ENCODE measurements around the gene CAMK2D. TPM values are rescaled to one million over a fixed set of nuclear protein-coding genes. Genes with fewer than 3 reads are reported as not detected.

Gene CAMK2D
- total RNA-seq, 1 experiment from 2014 or later, result 22.1 TPM

GRCh38 chr4:113784497-113785250 lies 23.1 kb upstream of the CAMK2D start:
- Mint-ChIP-seq H3K27me3 (ENCODE audit: unreplicated experiment) (no peaks in the 10 kb centered on the region), H3K36me3 (ENCODE audit: insufficient read depth, unreplicated experiment) (no peaks in the 10 kb centered on the region), H3K27ac (ENCODE audit: unreplicated experiment) (no peak overlapping the region), H3K4me1 (ENCODE audit: low read depth, unreplicated experiment) (peaks cover 23% of the 10 kb centered on the region), H3K4me3 (ENCODE audit: low read depth, unreplicated experiment) (no peak overlapping the region), H3K9me3 (ENCODE audit: low read depth, unreplicated experiment) (peaks cover 5% of the 10 kb centered on the region)
- BruUV-seq (replicated peaks), result no TSS peak
- no peak for TF ChIP-seq CTCF (IDR thresholded peaks at IDR 0.05; ENCODE audit: unreplicated experiment)
- no peak for DNase-seq
- intact Hi-C loops (cut with micrococcal nuclease; ENCODE audit: unreplicated experiment), result loop anchor here (5.0 kb wide), 2 partner anchors 108 to 598 kb away; no protein-coding TSS in a partner anchor
- CTCF ChIA-PET, result interaction anchor here (1.0 kb wide), 2 partner anchors 9 to 16 kb away, joined by 3 read pairs; no protein-coding TSS in a partner anchor

GRCh38 chr4:113783701-113784100 lies 22.2 kb upstream of the CAMK2D start:
- peaks cover 5% of the 10 kb centered on the region for H3K9me3 Mint-ChIP-seq (ENCODE audit: low read depth, unreplicated experiment)
- no peaks in the 10 kb centered on the region for H3K36me3 Mint-ChIP-seq (ENCODE audit: insufficient read depth, unreplicated experiment)
- H3K4me3 Mint-ChIP-seq (ENCODE audit: low read depth, unreplicated experiment), result no peak overlapping the region
- no peak for TF ChIP-seq CTCF (IDR thresholded peaks at IDR 0.05; ENCODE audit: unreplicated experiment)
- intact Hi-C loops (cut with micrococcal nuclease; ENCODE audit: unreplicated experiment), result loop anchor here (5.0 kb wide), 2 partner anchors 109 to 599 kb away; no protein-coding TSS in a partner anchor
- CTCF ChIA-PET, result no interaction called here
- no peaks in the 10 kb centered on the region for H3K27me3 Mint-ChIP-seq (ENCODE audit: unreplicated experiment)
- peaks cover 23% of the 10 kb centered on the region for H3K4me1 Mint-ChIP-seq (ENCODE audit: low read depth, unreplicated experiment)
- DNase-seq, result no peak
- BruUV-seq (replicated peaks), result no TSS peak
- peak overlapping the region; percentile 8 for H3K27ac Mint-ChIP-seq (ENCODE audit: unreplicated experiment)

- no TSS peak for BruUV-seq (replicated peaks)
- CTCF ChIA-PET, result no interaction called here
- no peak for TF ChIP-seq CTCF (IDR thresholded peaks at IDR 0.05; ENCODE audit: unreplicated experiment)
- peak overlapping the region; percentile 8 for H3K27ac Mint-ChIP-seq (ENCODE audit: unreplicated experiment)
- no peaks in the 10 kb centered on the region for H3K36me3 Mint-ChIP-seq (ENCODE audit: insufficient read depth, unreplicated experiment)
- no peaks in the 10 kb centered on the region for H3K27me3 Mint-ChIP-seq (ENCODE audit: unreplicated experiment)
- no peak for DNase-seq
- intact Hi-C loops (cut with micrococcal nuclease; ENCODE audit: unreplicated experiment), result loop anchor here (5.0 kb wide), 2 partner anchors 109 to 599 kb away; no protein-coding TSS in a partner anchor
- no peak overlapping the region for H3K4me3 Mint-ChIP-seq (ENCODE audit: low read depth, unreplicated experiment)
- H3K9me3 Mint-ChIP-seq (ENCODE audit: low read depth, unreplicated experiment), result peaks cover 5% of the 10 kb centered on the region
- H3K4me1 Mint-ChIP-seq (ENCODE audit: low read depth, unreplicated experiment), result peaks cover 23% of the 10 kb centered on the region
Measured at GRCh38 chr4:113783289-113783688, 21.8 kb upstream of the CAMK2D start.

GRCh38 chr4:113781439-113782040 lies 20.0 kb upstream of the CAMK2D start:
- no peaks in the 10 kb centered on the region for H3K36me3 Mint-ChIP-seq (ENCODE audit: insufficient read depth, unreplicated experiment)
- peaks cover 5% of the 10 kb centered on the region for H3K9me3 Mint-ChIP-seq (ENCODE audit: low read depth, unreplicated experiment)
- BruUV-seq (replicated peaks), result no TSS peak
- no peak for DNase-seq
- H3K27me3 Mint-ChIP-seq (ENCODE audit: unreplicated experiment), result no peaks in the 10 kb centered on the region
- H3K27ac Mint-ChIP-seq (ENCODE audit: unreplicated experiment), result no peak overlapping the region
- CTCF ChIA-PET, result no interaction called here
- peaks cover 23% of the 10 kb centered on the region for H3K4me1 Mint-ChIP-seq (ENCODE audit: low read depth, unreplicated experiment)
- intact Hi-C loops (cut with micrococcal nuclease; ENCODE audit: unreplicated experiment), result loop anchor here (5.0 kb wide), 2 partner anchors 111 to 601 kb away; no protein-coding TSS in a partner anchor
- H3K4me3 Mint-ChIP-seq (ENCODE audit: low read depth, unreplicated experiment), result no peak overlapping the region
- peak; percentile 48 for TF ChIP-seq CTCF (IDR thresholded peaks at IDR 0.05; ENCODE audit: unreplicated experiment)

Measured in Calu3 (cell line).